HG02852 (cell line): ENCODE measurements around the gene ACER1.
"Not testable (repeated sequence)": the region's sequence is repeated elsewhere in the genome, so short reads cannot be mapped to it uniquely, and the experiment has no call there.

Source experiments
- ATAC-seq: cut with Tn5 transposase; IDR thresholded peaks from one replicate; pipeline ENCODE4 v1.9.1; 2021; ENCODE audit warnings: mild to moderate bottlenecking, moderate library complexity; ENCODE audit not compliant: unreplicated experiment

The ACER1 gene

GRCh38 chr19:6358003-6358402, 24.6 kb upstream of the ACER1 start:
- no peak for ATAC-seq

- no peak for ATAC-seq
Measured at GRCh38 chr19:6357174-6357573, 23.8 kb upstream of the ACER1 start.

- not testable (repeated sequence) for ATAC-seq
Measured at GRCh38 chr19:6355321-6356040, 22.1 kb upstream of the ACER1 start.

- no peak for ATAC-seq
Measured at GRCh38 chr19:6354098-6354674, 20.8 kb upstream of the ACER1 start.

GRCh38 chr19:6352381-6353165, 19.2 kb upstream of the ACER1 start:
- no peak for ATAC-seq

- ATAC-seq, result no peak
Measured at GRCh38 chr19:6350688-6351087, 17.3 kb upstream of the ACER1 start.

GRCh38 chr19:6349271-6349670, 15.9 kb upstream of the ACER1 start:
- not testable (repeated sequence) for ATAC-seq

- no peak for ATAC-seq
Measured at GRCh38 chr19:6343462-6343861, 10.1 kb upstream of the ACER1 start.

GRCh38 chr19:6340493-6341201, 7.2 kb upstream of the ACER1 start:
- no peak for ATAC-seq

GRCh38 chr19:6334490-6335285, 1.3 kb upstream of the ACER1 start:
- ATAC-seq, result no peak

GRCh38 chr19:6326815-6327214, 6.6 kb downstream of the ACER1 start:
- no peak for ATAC-seq

GRCh38 chr19:6325614-6326013, 7.8 kb downstream of the ACER1 start:
- no peak for ATAC-seq

- no peak for ATAC-seq
Measured at GRCh38 chr19:6324757-6325156, 8.7 kb downstream of the ACER1 start.

GRCh38 chr19:6322284-6322683, 11.1 kb downstream of the ACER1 start:
- ATAC-seq, result no peak

- ATAC-seq, result no peak
Measured at GRCh38 chr19:6319376-6319775, 14.0 kb downstream of the ACER1 start.

- no peak for ATAC-seq
Measured at GRCh38 chr19:6318772-6319171, 14.6 kb downstream of the ACER1 start.

- not testable (repeated sequence) for ATAC-seq
Measured at GRCh38 chr19:6315646-6316045, 17.8 kb downstream of the ACER1 start.

- ATAC-seq, result no peak
Measured at GRCh38 chr19:6313398-6313969, 19.9 kb downstream of the ACER1 start.

GRCh38 chr19:6312018-6312417, 21.4 kb downstream of the ACER1 start:
- no peak for ATAC-seq

GRCh38 chr19:6298413-6298812, 35.0 kb downstream of the ACER1 start:
- ATAC-seq, result no peak
